HG03520 (cell line): ENCODE data around the gene PDLIM5.
"Not testable (repeated sequence)": the region's sequence is repeated elsewhere in the genome, so short reads cannot be mapped to it uniquely, and the experiment has no call there.

Experiments
- ATAC-seq: cut with Tn5 transposase; IDR thresholded peaks from one replicate; pipeline ENCODE4 v1.9.1; 2021; ENCODE audit warnings: mild to moderate bottlenecking, moderate library complexity; ENCODE audit not compliant: unreplicated experiment

The PDLIM5 gene, protein sequence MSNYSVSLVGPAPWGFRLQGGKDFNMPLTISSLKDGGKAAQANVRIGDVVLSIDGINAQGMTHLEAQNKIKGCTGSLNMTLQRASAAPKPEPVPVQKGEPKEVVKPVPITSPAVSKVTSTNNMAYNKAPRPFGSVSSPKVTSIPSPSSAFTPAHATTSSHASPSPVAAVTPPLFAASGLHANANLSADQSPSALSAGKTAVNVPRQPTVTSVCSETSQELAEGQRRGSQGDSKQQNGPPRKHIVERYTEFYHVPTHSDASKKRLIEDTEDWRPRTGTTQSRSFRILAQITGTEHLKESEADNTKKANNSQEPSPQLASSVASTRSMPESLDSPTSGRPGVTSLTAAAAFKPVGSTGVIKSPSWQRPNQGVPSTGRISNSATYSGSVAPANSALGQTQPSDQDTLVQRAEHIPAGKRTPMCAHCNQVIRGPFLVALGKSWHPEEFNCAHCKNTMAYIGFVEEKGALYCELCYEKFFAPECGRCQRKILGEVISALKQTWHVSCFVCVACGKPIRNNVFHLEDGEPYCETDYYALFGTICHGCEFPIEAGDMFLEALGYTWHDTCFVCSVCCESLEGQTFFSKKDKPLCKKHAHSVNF

DNA sequence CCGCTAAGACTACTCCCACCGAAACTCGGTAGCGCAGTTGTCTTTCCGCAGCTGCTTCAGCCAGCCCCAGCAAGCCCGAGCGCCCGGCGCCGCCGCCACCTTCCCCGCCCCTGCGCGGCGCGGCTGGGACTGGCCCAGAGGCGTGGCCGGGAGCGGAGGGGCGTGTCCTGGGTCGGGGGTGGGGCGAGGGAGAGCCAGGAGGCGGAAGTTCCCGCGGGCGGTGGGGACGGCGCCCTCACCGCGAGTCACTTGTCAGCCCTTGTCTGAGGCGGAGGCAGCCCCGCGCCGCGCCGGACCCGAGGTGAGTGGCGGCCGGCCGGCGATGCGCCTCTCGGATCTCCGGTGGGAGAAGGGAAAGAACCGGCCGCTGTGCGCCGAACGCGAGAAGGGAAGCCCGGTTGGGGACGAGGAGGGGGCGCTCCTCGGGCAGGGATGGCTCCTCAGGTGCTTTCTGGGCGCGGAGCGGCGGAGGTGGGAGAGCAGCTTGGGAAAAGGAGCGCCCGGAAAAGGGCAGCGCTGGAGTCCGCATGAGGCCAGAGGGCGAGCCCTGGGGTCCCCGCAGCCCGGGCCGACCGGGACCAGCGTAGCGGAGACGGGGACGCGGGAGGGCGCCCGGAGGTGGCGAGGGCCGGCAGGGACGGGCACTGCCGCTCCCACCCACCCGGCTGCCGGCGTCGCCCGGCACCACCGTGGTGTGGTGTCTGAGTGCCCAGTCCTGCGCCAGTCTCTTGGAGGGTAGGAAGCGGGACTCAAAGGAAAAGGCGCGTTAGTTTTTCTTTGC is at the start of gene PDLIM5:
PDLIM5 (plus strand) TSS at position 248 of the 781 bp plus-strand sequence. CDS start 3,347 bp downstream, outside the sequence.
- ATAC-seq = peak; percentile 93

DNA sequence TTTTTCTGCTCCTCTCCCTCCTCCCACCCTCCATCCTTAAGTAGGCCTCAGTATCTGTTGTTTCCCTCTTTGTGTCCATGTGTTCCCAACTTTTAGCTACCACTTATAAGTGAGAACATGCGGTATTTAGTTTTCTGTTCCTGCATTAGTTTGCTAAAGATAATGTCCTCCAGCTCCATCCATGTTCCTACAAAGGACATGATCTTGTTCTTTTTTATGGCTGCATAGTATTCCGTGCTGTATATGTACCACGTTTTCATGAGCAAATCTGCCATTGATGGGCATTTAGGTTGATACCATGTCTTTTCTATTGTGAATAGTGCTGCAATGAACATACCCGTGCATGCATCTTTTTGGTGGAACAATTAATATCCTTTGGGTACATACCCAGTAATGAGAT is 49.3 kb upstream of the PDLIM5 start:
- ATAC-seq = not testable (repeated sequence)

DNA sequence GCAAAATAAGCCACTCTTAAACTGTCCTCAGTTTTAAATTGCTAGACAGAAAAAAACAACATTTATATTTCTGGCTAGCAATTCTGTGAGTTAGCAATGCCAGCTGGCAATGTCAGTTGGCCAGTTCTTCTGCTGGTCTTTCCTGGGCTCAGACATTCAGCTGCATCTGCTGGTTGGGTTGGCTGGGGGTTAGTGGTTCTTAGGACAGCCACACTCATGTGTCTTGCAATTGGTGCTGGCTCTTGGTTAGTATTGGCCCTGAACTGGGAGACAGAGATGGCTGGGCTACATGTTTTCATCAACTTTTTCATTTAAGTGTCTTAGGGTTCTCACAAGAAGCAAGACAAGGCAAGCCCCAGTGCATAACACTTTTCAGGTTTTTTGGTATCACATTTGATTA is 48.0 kb upstream of the PDLIM5 start:
- no peak for ATAC-seq

DNA sequence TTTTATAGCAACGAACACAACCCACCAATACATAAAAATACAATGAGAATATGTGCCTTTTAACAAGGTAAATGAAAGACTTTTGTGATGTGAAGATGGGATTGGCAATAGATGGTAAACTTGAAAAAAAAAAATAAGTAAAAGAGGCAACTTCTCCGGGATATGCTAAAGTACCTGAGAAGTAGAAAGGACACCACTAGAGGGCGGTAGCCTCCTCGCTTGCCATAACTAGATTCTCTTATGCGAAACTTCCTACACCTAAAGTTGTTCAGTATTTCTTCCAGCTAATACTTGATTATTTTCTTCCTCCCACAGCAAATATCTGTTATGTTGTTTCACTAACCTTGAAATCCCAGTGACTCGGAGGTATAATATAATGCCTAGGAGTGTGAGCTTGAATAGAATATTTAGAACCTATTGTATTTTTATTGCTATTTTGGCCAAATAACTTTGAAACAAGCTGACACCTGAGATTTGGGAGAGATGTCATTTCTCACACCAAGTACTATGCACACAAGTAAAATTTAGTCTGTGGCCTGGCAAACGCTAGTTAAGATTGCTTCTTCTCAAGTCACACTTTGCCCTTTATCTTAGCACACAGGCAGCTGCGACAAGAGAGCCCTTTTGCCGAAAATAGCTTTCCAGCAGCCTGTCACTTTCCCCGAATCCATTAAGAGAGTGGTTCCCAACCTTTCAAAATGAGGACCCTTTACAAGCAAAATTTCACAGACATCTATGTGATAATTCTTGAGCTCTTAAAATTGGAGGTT is 44.9 kb upstream of the PDLIM5 start:
- ATAC-seq = peak; percentile 90

DNA sequence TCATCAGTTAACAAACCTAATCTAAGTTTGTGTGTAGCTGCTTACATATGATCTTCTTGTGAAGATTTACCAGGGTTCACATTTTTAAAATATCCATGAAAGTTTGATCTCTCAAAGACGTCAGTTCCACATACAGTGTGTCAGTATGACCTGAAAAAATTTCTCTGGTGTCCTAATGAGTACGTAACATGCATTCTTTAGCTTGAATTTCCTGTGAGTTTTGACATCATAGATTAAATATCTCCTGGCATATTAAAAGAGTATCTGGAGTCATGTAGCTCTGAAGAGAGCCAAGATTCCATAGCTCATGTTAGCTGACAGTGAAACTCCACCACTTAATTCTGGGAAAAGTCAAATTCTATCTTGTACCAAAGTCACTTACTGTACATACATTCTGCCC is 43.9 kb upstream of the PDLIM5 start:
- ATAC-seq = no peak

DNA sequence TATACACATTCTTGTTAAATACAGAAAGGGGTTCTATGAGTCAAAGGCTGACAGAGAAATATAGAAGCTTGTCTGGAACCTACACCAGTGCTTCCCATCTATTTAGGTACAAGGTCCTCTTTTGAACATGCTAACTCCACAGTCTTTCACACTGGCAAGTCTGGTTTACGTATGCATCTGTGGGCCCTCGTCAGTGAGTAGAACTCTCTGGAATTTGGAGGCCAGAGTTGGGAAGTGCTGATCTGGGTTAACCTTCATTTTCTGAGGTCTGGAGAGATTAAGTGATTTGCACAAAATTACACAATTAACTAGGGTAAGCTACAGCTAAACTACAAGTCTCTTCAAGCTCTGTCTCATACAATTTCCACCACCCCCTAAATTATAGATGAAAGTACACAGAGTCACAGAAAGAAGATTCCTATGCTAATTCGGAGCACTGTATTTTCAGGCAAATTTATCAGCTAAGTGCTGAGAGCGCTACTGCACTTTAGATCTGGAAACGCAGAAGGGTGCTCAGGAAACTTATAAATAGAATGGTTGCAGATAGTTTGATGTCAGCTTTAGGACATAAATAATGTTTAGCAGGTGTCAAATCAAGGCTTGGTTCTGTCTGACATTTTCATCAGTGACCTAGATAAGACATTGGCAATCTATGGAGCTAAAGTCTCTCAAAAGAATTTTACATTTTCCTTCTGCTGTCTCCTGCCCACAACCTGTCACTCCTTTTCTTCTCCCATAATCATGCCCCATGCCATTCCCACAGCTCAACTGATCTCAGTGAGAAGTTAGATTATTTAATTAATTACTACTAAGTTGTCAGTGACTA is 43.0 kb upstream of the PDLIM5 start:
- no peak for ATAC-seq

DNA sequence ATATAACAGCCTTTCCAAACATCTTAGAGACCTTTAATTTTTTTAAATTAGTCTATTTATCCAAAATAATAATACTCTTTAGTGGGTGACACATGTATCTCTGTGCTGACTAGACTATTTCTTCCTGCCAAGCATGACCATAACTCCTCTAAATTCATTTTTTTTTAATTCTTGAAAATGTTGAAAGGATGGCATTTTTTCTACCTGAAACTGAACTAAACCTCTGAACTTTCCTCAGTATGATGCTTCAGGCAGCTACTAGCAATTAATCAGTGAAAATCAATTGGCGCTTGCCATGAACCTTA is 42.4 kb upstream of the PDLIM5 start:
- ATAC-seq = no peak

DNA sequence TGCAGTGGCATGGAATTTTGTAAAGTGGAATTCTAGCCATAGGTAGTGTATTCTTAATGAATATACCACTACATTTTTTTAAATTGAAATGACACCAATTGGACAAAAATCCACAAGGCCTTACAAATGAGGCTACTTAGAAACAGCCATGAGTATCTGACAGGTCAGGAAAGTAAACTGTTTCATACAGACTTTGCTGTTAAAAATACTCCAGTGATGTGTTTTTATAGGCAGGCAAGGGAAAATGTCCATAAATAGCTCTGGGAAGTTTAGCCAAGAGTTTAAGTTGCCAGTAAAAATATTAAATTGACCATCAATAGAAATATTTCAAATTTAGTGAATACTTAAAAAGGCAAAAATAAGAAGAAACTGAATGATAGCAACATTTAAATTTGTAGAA is 41.8 kb upstream of the PDLIM5 start:
- no peak for ATAC-seq

DNA sequence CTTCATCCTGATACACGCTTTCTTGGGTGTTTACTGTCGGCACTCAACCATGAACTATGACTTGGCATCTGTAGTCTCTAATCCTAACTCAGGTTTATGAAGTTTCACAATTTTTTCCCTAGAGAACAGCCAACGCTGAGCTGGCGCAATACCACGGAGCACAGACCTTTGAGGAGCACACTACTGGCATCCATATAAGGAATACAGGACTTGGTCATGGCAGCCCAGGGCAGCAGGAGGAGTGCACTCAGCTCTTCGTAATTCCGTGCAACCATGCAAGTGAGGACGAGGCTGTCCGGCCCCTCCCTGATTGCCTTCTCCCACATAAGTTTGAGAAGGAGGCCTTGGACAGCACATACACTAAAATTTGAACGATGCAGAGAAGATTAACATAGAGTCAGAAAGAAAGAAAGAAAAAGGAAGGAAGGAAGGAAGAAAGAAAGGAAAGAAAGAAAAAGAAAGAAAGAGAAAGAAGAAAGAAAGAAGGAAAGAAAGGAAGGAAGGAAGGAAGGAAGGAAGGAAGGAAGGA is 41.0 kb upstream of the PDLIM5 start:
- ATAC-seq = no peak

DNA sequence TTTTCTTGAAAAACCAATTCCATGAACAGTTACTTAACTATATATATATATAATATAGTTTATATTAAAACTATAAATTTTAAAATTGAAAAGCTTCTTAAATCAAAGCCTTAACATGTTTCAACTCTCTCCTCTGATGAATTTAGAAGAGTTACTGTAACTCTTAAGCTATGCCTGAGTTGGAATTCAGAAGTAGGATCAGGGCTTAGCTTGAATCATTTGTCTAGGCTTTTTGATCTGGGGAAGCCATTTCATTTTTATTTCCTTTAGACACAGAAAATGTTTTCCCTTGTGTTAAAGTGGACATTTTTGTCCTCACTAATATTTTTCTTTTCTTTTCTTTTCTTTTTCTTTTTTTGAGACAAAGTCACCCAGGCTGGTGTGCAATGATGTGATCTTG is 40.4 kb upstream of the PDLIM5 start:
- no peak for ATAC-seq

DNA sequence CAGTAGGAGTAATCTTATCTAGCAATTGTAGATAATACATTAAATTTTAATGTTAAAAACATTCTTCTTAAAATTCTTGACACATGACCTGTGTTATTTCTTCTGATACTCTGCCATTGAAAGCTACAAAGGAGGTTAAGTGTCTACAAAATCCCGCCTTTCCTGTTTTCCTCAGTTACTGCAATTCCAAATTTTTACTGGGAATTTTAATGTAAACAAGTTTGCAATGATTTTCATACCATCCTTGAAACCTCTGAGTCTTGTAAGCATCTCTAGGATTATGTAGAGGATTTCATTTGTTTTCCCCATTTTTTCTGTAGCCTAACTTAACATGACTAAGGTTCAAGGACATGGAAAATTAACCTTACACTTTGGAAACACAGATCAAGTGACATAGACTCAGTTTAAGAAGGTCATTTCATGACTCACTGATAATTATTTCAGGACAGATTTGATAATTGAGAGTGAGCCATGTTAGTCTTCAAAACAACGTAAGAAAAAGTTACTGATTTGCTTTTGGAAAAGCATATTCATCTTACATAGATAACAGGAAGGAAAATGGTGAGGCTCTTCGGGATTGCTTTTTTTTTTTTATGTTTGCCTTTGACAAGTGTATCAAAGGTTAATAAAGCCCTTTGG is 39.6 kb upstream of the PDLIM5 start:
- no peak for ATAC-seq

DNA sequence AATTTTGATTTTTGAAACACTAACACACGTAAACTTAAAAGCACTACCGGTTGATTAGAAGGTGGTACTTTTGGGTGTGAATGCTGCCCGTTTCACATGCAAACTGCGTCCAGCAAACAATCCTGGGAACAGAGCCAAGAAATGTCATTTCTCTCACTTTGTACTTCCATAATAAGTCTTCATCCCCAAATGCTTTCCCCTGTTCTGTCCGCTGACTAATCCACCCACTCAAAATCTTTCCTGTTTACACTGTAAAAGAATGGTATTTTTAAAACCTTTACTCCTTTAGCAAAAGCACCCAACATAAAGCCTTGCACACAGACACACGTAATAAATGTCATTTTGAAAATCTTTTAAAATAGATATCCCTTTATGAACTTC is 39.1 kb upstream of the PDLIM5 start:
- no peak for ATAC-seq

DNA sequence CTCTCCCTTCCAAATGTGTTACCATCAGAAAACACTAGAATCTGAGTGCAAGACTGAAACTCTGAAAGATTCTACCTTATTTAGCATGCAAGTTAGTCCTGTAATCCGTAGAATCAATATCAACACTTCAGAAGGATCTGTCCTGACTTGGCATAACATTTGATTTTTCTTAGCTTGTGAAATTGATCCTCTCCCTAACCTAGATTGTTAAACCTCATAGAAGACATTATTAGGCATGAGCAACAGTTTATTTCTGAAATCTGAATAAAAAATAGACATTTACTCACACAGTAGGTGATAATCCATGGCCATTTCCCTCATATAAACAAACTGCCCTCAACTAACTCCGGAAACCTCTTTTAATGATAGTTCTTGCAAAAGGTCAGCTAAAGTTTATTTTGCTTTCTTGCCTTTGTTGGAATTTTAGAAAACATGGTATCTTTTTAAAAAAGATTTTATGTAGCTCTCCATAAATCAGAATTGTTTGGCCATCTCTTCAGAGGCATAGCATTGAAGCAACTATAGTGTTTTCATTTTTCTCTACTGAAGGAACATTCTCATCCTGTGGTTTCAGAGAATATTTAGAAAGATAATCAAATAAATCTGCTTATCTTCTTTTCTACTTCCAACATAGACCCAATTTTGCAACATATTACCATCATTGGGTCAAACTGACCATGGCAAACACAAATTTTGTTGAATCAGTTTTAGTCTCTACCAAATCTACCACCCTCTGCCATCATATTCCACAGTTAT is 38.5 kb upstream of the PDLIM5 start:
- ATAC-seq = no peak

DNA sequence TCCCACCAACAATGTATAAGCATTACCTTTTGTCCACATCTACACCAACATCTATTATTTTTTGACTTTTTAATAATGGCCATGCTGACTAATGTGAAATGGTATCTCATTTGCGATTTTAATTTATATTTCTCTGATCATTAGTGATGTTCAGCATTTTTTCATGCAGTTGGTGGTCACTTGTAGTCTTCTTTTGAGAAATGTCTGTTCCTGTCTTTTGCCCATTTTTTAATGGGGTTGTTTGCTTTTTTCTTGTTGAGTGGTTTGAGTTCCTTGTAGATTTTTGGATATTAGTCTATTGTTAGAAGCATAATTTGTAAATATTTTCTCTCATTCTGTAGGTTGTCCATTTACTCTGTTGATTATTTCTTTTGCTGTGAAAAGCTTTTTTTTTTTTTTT is 36.8 kb upstream of the PDLIM5 start:
- no peak for ATAC-seq

DNA sequence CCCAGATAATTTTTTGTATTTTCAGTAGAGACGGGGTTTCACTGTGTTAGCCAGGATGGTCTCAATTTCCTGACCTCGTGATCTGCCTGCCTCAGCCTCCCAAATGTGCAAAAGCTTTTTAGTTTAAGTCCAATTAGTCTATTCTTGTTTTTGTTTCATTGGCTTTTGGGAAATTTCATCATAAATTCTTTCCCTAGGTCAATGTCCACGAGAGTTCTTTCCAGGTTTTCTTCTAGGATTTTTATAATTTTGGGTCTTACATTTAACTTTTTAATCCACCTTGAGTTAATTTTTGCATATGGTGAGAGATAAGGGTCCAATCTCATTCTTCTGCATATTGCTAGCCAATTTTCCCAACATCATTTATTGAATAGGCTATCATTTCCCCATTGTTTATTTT is 36.3 kb upstream of the PDLIM5 start:
- no peak for ATAC-seq

DNA sequence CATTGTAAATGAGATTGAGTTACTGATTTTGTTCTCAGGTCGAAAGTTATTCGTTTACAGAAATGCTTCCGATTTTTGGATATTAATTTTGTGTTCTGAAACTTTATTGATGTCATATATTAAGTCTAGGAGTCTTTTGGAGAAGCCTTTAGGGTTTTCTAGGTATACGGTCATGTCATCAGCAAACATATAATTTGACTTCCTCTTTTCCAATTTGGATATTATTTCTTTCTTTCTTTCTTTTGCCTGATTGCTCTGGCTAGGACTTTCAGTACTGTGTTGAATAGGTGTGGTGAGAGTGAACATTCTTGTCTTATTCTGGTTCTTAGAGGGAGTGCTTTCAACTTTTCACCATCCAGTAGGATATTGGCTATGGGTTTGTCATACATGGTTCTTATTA is 35.4 kb upstream of the PDLIM5 start:
- ATAC-seq = no peak

DNA sequence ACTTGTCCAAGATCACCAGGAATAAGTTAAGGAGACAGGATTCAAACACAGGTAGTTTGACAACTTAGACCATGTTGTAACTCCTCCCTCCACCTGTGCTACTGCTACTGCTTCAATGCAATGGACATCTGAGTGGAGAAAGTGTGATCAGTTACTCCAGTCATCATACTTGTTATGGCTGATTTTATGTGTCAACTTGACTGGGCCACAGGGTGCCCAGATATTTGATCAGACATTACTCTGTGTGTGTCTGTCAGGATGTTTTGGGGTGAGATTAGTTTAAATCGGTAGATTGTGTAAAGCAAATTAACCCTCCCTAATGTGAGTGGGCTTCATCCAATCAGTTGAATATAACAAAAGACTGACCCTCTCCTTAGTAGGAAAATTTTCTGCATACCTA is 34.8 kb upstream of the PDLIM5 start:
- ATAC-seq = no peak

DNA sequence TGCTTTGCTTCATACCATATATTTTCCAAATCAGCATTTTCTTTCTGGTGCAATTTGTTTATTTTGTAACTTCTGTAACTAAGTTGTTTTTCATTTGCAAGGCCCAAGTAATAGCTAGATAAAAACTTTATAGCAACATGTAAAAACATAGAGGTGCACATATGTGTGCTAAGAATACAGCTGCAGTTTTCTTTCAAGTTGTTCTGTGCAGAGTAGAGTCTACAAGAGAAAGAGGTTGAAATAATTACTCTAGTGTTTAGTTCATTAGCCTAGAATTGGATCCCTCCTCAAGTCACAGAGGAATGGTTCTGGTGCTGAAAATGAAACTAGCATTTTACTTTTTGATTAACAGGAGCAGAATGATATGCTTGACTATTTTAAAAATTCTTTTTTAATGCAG is 32.2 kb upstream of the PDLIM5 start:
- ATAC-seq = no peak

DNA sequence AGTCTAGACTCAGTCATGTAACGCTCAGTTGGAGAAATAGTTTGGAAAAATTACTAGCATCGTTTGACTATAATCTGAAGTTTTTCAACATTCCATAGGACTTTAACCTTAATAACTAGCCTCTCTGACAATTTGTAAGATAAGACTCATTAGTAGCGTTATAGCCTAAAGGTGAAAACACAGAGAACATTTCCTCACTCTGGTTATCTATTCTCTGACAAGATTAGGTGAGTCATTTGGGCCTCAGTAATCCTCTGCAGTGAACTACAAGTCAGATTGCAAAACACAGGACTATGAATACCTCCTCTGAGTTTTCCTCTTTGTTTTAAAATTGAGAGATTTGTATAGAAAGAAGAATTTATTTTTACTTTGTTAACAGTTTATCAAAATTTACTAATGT is 31.8 kb upstream of the PDLIM5 start:
- ATAC-seq = no peak
